Inferior parietal cortex (tissue), 1 donor: ENCODE data around the gene KCND3.
"Not testable (repeated sequence)": the region's sequence is repeated elsewhere in the genome, so short reads cannot be mapped to it uniquely, and the experiment has no call there.

Source experiments
- DNase-seq: peaks from one replicate; pipeline ENCODE4 v3.0.0-alpha.2; 2016; ENCODE audit errors: extremely low spot score

Gene KCND3

GRCh38 chr1:111814305-111814628, 175.2 kb downstream of the KCND3 start:
- DNase-seq = no peak

DNA sequence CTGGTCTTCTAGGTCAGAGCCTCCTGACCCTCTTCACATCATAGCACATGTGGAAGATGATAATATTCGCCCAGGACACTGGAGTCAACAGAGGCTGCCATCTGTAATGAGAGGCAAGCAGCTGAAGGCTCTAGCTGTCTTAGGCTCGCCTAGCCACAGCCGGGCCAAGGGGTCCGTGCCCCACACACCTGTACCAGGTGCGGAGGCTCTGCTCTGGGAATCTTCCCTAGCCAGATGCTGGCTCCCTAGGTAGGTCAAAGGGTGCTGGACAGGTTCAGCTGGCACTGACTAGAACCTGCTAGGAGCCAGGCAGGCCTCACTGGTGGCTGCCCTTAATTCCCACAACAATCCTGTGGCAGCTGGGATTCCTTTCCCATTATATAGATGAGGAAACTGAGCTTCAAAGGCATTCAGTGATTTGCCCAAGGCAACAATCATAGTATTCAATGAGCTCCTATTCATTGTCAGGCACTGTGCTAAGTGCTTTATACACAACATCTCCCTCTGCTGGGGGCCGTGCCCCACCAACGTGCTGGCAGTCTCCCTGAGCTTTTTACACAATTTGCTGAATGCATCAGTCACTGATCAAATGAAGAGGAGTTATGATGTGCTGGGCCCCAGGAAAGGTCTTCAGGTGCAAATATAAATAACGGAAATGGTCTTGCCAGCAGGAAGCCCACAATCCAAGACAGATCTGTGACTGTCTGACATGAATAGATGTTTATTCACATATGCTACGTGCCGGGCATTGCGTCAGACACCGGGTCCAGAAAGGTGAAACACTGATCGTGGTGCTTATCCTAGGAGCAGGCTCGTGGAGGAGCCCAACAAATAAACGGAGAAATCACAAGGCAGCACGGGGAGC, 175.8 kb downstream of the KCND3 start:
- no peak for DNase-seq

GRCh38 chr1:111812306-111812705, 177.2 kb downstream of the KCND3 start:
- no peak for DNase-seq

- DNase-seq = no peak
Observed at GRCh38 chr1:111811891-111812290, 177.6 kb downstream of the KCND3 start.

GRCh38 chr1:111805251-111805650, 184.2 kb downstream of the KCND3 start:
- DNase-seq = no peak

GRCh38 chr1:111804776-111805175, 184.7 kb downstream of the KCND3 start:
- DNase-seq = no peak

- DNase-seq = no peak
Observed at GRCh38 chr1:111803951-111804350, 185.5 kb downstream of the KCND3 start.

GRCh38 chr1:111802984-111803383, 186.5 kb downstream of the KCND3 start:
- no peak for DNase-seq

DNA sequence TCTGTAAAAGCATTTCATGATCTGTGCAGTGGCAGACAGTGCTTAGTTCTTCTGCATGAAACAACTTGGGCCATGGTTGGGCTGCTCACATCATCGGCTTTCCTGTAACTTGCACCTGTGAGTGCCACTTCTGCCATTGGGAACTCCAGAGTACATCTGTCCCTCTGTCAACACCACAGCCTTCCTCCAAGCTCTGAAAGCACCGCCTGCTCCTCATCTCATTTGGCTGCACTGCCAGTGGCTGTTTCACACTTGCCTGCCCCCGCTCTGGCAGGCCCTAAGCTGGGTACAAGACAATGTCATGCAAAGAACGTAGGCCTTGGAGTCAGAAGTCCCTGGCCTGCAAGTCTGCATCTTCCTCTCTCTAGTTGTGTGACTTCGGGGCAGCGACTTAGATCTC, 187.4 kb downstream of the KCND3 start:
- DNase-seq = no peak

- DNase-seq = no peak
Observed at GRCh38 chr1:111801071-111801850, 188.2 kb downstream of the KCND3 start.

- not testable (repeated sequence) for DNase-seq
Observed at GRCh38 chr1:111799722-111800121, 189.7 kb downstream of the KCND3 start.

GRCh38 chr1:111798580-111798979, 190.9 kb downstream of the KCND3 start:
- no peak for DNase-seq

GRCh38 chr1:111795401-111795800, 194.1 kb downstream of the KCND3 start:
- DNase-seq = no peak

- DNase-seq = no peak
Observed at GRCh38 chr1:111793923-111794322, 195.5 kb downstream of the KCND3 start.

- DNase-seq = no peak
Observed at GRCh38 chr1:111792249-111792648, 197.2 kb downstream of the KCND3 start.

GRCh38 chr1:111791776-111792175, 197.7 kb downstream of the KCND3 start:
- no peak for DNase-seq

DNA sequence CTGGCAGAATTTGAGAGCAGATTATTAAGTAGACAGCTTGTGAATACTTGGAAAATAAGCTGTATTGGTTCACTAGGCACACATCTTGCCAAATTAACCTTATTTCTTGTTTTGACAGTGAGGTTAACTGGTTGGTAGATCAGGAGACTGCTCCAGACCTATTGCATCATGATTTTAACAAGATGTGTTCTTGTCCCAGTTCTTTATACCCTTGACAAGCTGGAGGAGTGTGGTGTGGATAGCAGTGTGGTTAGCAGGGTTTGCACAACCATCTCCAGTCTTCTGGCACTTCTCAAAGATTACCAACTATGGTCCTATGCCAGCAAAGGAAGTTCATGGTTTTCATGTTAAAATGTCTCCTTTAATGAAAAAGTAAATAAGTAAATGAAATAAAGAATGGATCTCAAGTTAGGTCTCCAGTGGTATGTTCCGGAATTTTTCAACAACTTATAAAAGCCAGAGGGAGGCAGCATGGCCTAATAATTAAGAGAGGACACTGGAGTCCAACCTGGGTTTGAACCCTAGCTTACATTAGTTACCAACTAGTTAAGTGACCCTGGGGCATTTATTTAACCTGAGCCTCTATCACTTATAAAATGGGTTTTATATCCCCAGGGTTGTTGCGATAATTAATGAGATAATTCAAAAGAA, 199.7 kb downstream of the KCND3 start:
- DNase-seq = no peak

DNA sequence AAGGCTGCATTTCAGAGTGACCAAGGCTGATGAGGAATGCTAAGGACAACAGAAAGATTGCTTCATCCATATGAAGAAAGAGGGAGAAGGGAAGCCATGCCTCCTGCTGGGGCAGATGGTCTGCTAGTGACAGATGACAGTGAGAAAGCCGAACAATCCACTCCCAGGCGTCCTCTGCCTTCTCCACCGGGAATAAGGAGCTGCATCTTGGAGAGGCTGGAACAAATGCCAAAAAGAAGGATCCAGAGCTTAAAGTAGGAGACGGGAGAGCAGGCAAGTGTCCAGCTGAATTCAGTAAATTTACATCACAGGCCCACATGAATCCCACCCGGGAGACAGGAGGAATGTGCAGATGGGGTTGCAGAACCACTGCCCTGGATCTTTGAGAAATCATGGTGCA, 200.3 kb downstream of the KCND3 start:
- DNase-seq = no peak

- no peak for DNase-seq
Observed at GRCh38 chr1:111786669-111787207, 202.7 kb downstream of the KCND3 start.

DNA sequence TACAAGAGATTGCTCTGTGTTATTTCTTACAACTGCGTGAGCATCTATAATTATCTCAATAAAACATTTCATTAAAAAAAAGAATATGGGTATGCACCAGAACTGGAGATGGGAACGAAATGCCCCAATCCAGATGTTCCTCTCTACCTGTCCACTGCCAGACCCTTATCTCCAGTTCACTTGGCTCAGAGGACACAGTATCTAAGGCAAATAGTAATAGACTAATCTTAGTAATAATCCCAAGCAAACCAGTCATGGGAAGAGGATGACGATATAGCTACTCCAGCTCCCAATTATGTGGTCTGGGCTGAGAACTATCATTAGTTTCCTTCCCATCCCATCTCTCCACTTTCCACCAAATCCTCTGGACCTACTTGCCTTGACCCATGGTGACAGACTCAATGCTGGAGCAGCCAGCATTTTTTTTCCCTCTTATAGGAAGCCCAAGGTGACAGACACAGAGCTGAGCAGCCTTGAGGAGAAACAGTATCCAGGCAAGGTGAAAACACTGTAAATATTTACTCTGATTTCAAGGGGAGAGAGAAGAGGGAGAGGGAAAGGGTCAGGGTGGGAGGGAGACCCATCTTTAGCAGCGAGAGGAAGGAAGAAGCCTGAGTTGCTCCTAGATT, 205.1 kb downstream of the KCND3 start:
- no peak for DNase-seq

GRCh38 chr1:111779546-111779945, 209.9 kb downstream of the KCND3 start:
- DNase-seq = no peak

DNA sequence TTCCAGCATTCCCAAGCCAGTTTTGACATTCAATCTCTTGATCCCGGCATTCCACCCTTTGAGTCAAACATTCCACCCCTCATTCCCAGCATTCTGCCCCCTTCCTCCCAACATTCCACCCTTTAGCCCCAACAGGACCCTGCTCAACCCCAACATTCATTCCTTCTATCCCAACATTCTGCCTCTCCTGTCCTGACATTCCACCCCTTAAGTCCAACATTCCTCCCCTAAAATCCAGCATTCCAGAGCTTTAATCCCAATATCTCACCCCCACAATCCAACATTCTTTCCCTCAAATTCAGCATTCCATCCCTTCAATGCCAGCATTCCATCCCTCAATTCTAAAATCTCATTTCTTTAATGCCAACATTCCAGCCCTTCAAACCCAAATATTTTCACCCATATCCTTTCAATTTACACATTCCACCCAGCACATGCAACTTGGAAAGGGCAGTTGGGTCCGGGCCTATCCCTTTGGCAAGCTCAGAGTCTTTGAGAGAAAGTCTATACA, 210.9 kb downstream of the KCND3 start:
- no peak for DNase-seq
